Esophagus muscularis mucosa (tissue), 4 donors: ENCODE results near the gene GALNTL6. TPM values are rescaled to one million over a fixed set of nuclear protein-coding genes. Genes with fewer than 3 reads are reported as not detected.

Source experiments
- DNase-seq: peaks from one replicate; pipeline ENCODE4 v3.0.0-alpha.2; 2017; ENCODE audit errors: extremely low spot score
- H3K27ac ChIP-seq, 4 donors: fragments of 200-600 bp; sonication (generic); replicated peaks in 1 of 4; 1 replicate in 3 of 4; 2 replicates in 1 of 4; pipeline ENCODE4 v1.5.1; 2016 to 2019; ENCODE audit warnings: mild to moderate bottlenecking in 1 of 4
- H3K27me3 ChIP-seq, 4 donors: fragments of 200-600 bp; sonication (generic); one replicate each; pipeline versions ENCODE4 v1.5.1 to v1.6.0; 2016 to 2019
- H3K36me3 ChIP-seq, 4 donors: fragments of 200-600 bp; sonication (generic); one replicate each; pipeline ENCODE4 v1.5.1; 2016 to 2019
- H3K4me1 ChIP-seq, 4 donors: fragments of 200-600 bp; sonication (generic); one replicate each; pipeline ENCODE4 v1.5.1; 2016 to 2019
- H3K4me3 ChIP-seq, 4 donors: fragments of 200-600 bp; sonication (generic); 1 replicate in 2 of 4; 2 replicates in 2 of 4; pipeline ENCODE4 v1.5.1; 2016 to 2019; ENCODE audit warnings: mild to moderate bottlenecking in 4 of 4, moderate library complexity in 1 of 4
- H3K9me3 ChIP-seq, 4 donors: fragments of 200-600 bp; sonication (generic); 1 replicate in 3 of 4; 2 replicates in 1 of 4; pipeline ENCODE4 v1.5.1; 2016 to 2019
- EP300 ChIP-seq: sonication (generic); formaldehyde crosslinking; IDR thresholded peaks from one replicate; pipeline ENCODE4 v1.6.1; 2017; ENCODE audit warnings: antibody characterized with exemption
- POLR2A ChIP-seq: fragments of 450-650 bp; IDR thresholded peaks from one replicate; pipeline ENCODE4 v1.6.1; 2017; ENCODE audit warnings: antibody characterized with exemption, moderate library complexity, mild to moderate bottlenecking, low read depth
- POLR2AphosphoS5 ChIP-seq, 2 donors: sonication (generic); formaldehyde crosslinking; IDR thresholded peaks; one replicate each; pipeline ENCODE4 v1.6.1; 2017; ENCODE audit warnings: antibody characterized with exemption in 2 of 2
- WGBS: methylation state at CpG from one replicate; pipeline ENCODE4 v1.1.5; 2018; 5-methylcytosine and 5-hydroxymethylcytosine counted together
- intact Hi-C: fragments of 100-400 bp; cut with DNase I; formaldehyde crosslinking; loops from one replicate; pipeline ENCODE4 v1.15.1; 2023
- total RNA-seq, 4 donors: library from RNA; depleted of rRNA; stranded (reverse); fragments of >200 nt; gene quantifications; one replicate each; pipeline versions ENCODE4 v1.1.0 to v1.2.1, GENCODE V29; 2016
- TF ChIP-seq, protein P1 (sequence below), 3 experiments: fragments of 200-600 bp in 2 of 3; fragments of 450-650 bp in 1 of 3; sonication (generic) in 2 of 3; IDR thresholded peaks; one replicate each; pipeline ENCODE4 v1.5.1; 2017 to 2019; ENCODE audit warnings: antibody characterized with exemption in 3 of 3, mild to moderate bottlenecking in 2 of 3, moderate library complexity in 1 of 3

The GALNTL6 gene
- total RNA-seq, 4 donors from 2014 or later, result 0.33 to 0.42 TPM; not detected in 2

- intact Hi-C loops, result no loop called here
- Histone ChIP-seq H3K9me3 (no peaks in the 10 kb centered on the region), H3K36me3 (no peaks in the 10 kb centered on the region), H3K4me3 (no peak overlapping the region), H3K4me1 (no peaks in the 10 kb centered on the region), H3K27me3 (no peaks in the 10 kb centered on the region), H3K27ac (no peak overlapping the region)
- TF ChIP-seq, protein P1, sequence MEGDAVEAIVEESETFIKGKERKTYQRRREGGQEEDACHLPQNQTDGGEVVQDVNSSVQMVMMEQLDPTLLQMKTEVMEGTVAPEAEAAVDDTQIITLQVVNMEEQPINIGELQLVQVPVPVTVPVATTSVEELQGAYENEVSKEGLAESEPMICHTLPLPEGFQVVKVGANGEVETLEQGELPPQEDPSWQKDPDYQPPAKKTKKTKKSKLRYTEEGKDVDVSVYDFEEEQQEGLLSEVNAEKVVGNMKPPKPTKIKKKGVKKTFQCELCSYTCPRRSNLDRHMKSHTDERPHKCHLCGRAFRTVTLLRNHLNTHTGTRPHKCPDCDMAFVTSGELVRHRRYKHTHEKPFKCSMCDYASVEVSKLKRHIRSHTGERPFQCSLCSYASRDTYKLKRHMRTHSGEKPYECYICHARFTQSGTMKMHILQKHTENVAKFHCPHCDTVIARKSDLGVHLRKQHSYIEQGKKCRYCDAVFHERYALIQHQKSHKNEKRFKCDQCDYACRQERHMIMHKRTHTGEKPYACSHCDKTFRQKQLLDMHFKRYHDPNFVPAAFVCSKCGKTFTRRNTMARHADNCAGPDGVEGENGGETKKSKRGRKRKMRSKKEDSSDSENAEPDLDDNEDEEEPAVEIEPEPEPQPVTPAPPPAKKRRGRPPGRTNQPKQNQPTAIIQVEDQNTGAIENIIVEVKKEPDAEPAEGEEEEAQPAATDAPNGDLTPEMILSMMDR (IDR thresholded peaks at IDR 0.05), result no peak
- TF ChIP-seq POLR2AphosphoS5 (IDR thresholded peaks at IDR 0.05) (no peak), POLR2A (no peak), EP300 (no peak)
- no peak for DNase-seq
- WGBS, result 57% methylated on average over 1 of the region's 1 CpG
These were observed 708.0 kb downstream of the GALNTL6 start for GRCh38 chr4:172521248-172521647.

DNA sequence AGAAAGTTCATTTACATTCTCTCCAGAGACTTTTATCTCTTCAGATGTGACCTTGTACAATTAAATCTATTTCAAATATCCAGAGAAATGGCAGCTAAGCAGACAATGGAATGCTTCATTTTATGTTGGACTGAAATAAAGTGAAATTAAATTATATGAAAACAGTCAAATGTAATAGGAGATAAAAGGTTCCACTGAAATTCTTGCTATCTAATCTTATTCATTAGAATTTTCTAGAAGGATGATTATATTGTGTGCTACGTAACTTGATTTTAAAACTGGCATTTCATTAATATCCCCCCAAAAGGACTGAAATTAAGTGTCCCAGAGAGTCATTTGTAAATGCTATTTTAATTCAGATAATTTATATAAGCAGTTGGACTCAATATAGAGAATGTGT is 708.5 kb downstream of the GALNTL6 start:
- WGBS, result 91% methylated on average over 1 of the region's 1 CpG
- H3K9me3 ChIP-seq, result no peaks in the 10 kb centered on the region

DNA sequence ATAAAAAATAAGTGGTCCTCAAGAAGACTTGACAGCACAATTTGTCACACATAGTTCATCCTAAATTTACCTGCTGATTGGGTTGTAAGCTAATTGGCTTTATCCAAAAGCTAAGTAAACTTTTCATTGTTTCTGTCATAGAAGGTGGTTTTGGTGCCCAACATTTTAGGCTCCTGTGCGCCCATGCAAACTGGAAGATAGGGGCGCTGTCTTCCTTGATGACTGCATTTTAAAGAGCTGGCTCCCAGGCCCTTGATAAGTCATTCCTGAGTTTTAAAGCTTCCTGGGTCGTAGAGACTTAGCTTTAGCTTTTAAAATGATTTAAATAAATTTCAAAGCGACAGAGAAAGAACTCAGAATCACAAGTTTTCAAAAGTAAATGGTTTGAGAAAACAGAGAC is 730.0 kb downstream of the GALNTL6 start:
- intact Hi-C loops, result no loop called here
- DNase-seq, result no peak
- Histone ChIP-seq H3K27ac (no peak overlapping the region), H3K4me1 (no peaks in the 10 kb centered on the region), H3K9me3 (no peaks in the 10 kb centered on the region), H3K36me3 (no peaks in the 10 kb centered on the region), H3K27me3 (no peaks in the 10 kb centered on the region), H3K4me3 (no peak overlapping the region)
- TF ChIP-seq, protein P1 (IDR thresholded peaks at IDR 0.05), result no peak
- TF ChIP-seq POLR2A (no peak), POLR2AphosphoS5 (IDR thresholded peaks at IDR 0.05) (no peak)
- WGBS, result 83% methylated on average over 4 of the region's 4 CpGs

More for the DNA sequence above, 708.5 kb downstream of the GALNTL6 start:
- Histone ChIP-seq H3K27me3 (no peaks in the 10 kb centered on the region), H3K4me1 (no peaks in the 10 kb centered on the region), H3K27ac (no peak overlapping the region), H3K36me3 (no peaks in the 10 kb centered on the region), H3K4me3 (no peak overlapping the region)
- TF ChIP-seq POLR2AphosphoS5 (IDR thresholded peaks at IDR 0.05) (no peak), EP300 (no peak), POLR2A (no peak)
- TF ChIP-seq, protein P1 (IDR thresholded peaks at IDR 0.05), result no peak
- no peak for DNase-seq
- intact Hi-C loops, result no loop called here

DNA sequence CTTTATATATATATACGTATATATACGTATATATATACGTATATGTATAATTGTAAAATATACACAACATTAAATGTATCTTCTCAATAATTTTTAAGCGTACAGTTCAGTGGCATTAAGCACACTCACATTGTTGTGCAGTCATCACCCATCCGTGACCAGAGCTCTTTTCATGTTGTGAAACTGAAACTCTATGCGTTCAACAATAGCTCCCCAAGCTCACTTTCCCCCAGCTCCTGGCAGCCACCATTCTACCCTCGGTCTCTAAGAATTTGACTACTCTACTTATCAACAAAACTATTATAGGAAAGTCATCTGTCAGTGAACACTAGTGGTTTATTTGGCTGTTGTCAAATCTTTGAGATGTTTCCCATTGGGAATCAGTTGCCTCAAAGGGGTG is 733.6 kb downstream of the GALNTL6 start:
- intact Hi-C loops, result no loop called here
- H3K4me3 ChIP-seq, result no peak overlapping the region
- no peaks in the 10 kb centered on the region for H3K4me1 ChIP-seq
- H3K9me3 ChIP-seq, result no peaks in the 10 kb centered on the region
- no peak for DNase-seq
- TF ChIP-seq POLR2AphosphoS5 (IDR thresholded peaks at IDR 0.05) (no peak), POLR2A (no peak), EP300 (no peak)
- TF ChIP-seq, protein P1 (IDR thresholded peaks at IDR 0.05), result no peak
- H3K27me3 ChIP-seq, result no peaks in the 10 kb centered on the region
- 73% methylated on average over 7 of the region's 7 CpGs for WGBS
- H3K36me3 ChIP-seq, result no peaks in the 10 kb centered on the region
- no peak overlapping the region for H3K27ac ChIP-seq

GRCh38 chr4:172547724-172548123 is 734.5 kb downstream of the GALNTL6 start:
- H3K27ac ChIP-seq, result no peak overlapping the region
- WGBS, result 85% methylated on average over 3 of the region's 3 CpGs
- DNase-seq, result no peak
- H3K36me3 ChIP-seq, result no peaks in the 10 kb centered on the region
- H3K4me1 ChIP-seq, result no peaks in the 10 kb centered on the region
- H3K9me3 ChIP-seq, result no peaks in the 10 kb centered on the region
- TF ChIP-seq, protein P1 (IDR thresholded peaks at IDR 0.05), result no peak
- TF ChIP-seq POLR2AphosphoS5 (IDR thresholded peaks at IDR 0.05), result no peak
- TF ChIP-seq EP300, result no peak
- no peak for TF ChIP-seq POLR2A
- no peaks in the 10 kb centered on the region for H3K27me3 ChIP-seq
- H3K4me3 ChIP-seq, result no peak overlapping the region
- intact Hi-C loops, result no loop called here
